HEK293 (cell line): ENCODE data around the gene CCR6.

Source experiments
- CTCF ChIP-seq: fragments of 450-650 bp; formaldehyde crosslinking; IDR thresholded peaks from 2 replicates; pipeline ENCODE4 v1.5.1; 2016; ENCODE audit warnings: missing biosample characterization, missing genetic modification characterization
- REST ChIP-seq: fragments of 450-650 bp; formaldehyde crosslinking; IDR thresholded peaks from 2 replicates; pipeline ENCODE4 v1.5.1; 2016; ENCODE audit warnings: missing biosample characterization, missing genetic modification characterization
- ZNF211 ChIP-seq: fragments of 450-650 bp; formaldehyde crosslinking; IDR thresholded peaks from 2 replicates; pipeline ENCODE4 v1.5.1; 2016; ENCODE audit warnings: low read depth, missing biosample characterization, missing genetic modification characterization
- ZNF449 ChIP-seq: fragments of 450-650 bp; formaldehyde crosslinking; IDR thresholded peaks from 2 replicates; pipeline ENCODE4 v1.5.1; 2017; ENCODE audit warnings: missing biosample characterization, mild to moderate bottlenecking, missing genetic modification characterization, moderate library complexity
- ZNF549 ChIP-seq: fragments of 450-650 bp; IDR thresholded peaks from 2 replicates; pipeline ENCODE4 v1.5.1; 2018; ENCODE audit warnings: missing biosample characterization, missing genetic modification characterization, mild to moderate bottlenecking, inconsistent platforms, moderate library complexity
- ZNF610 ChIP-seq: fragments of 450-650 bp; formaldehyde crosslinking; IDR thresholded peaks from 2 replicates; pipeline ENCODE4 v1.5.1; 2016; ENCODE audit warnings: missing biosample characterization, missing genetic modification characterization, borderline replicate concordance
- ZNF791 ChIP-seq: fragments of 450-650 bp; formaldehyde crosslinking; IDR thresholded peaks from 2 replicates; pipeline ENCODE4 v1.5.1; 2016; ENCODE audit warnings: missing biosample characterization, missing genetic modification characterization

GRCh38 chr6:167129159-167129558 lies 6.3 kb downstream of the CCR6 start:
- TF ChIP-seq ZNF791 (tag by site-specific recombination) (no peak), ZNF449 (tag by site-specific recombination) (no peak), CTCF (tag by site-specific recombination) (no peak), ZNF610 (tag by site-specific recombination) (no peak), REST (tag by site-specific recombination) (no peak), ZNF211 (tag by site-specific recombination) (no peak), ZNF549 (tag by site-specific recombination) (no peak)
